Transverse colon (tissue), 4 donors: ENCODE data around the gene ADAT1. TPM values are rescaled to one million over a fixed set of nuclear protein-coding genes. Genes with fewer than 3 reads are reported as not detected.

ENCODE experiments used
- DNase-seq: peaks from one replicate; pipeline ENCODE4 v3.0.0-alpha.2; 2019
- H3K27ac ChIP-seq, 4 donors: fragments of 200-600 bp; sonication (generic); 2 replicates each; pipeline ENCODE4 v1.5.1; 2016 to 2018; ENCODE audit warnings: inconsistent platforms in 4 of 4
- H3K27me3 ChIP-seq: fragments of 200-600 bp; sonication (generic); 2 replicates; pipeline ENCODE4 v1.5.1; 2017; ENCODE audit warnings: inconsistent platforms
- H3K36me3 ChIP-seq, 4 donors: fragments of 200-600 bp; sonication (generic); 2 replicates each; pipeline ENCODE4 v1.5.1; 2017 to 2019; ENCODE audit warnings: inconsistent platforms in 4 of 4
- H3K4me1 ChIP-seq, 4 donors: fragments of 200-600 bp; sonication (generic); 2 replicates each; pipeline ENCODE4 v1.5.1; 2017 to 2020; ENCODE audit warnings: inconsistent platforms in 4 of 4
- H3K4me3 ChIP-seq, 4 donors: fragments of 200-600 bp; sonication (generic); 1 replicate in 1 of 4; 2 replicates in 3 of 4; pipeline versions ENCODE4 v1.5.1 to v1.6.1; 2017 to 2019; ENCODE audit warnings: inconsistent platforms in 4 of 4
- H3K9me3 ChIP-seq, 2 donors: fragments of 200-600 bp; sonication (generic); 2 replicates each; pipeline ENCODE4 v1.5.1; 2017 to 2019; ENCODE audit warnings: inconsistent platforms in 2 of 2
- EP300 ChIP-seq: sonication (generic); formaldehyde crosslinking; IDR thresholded peaks from one replicate; pipeline ENCODE4 v1.6.1; 2017; ENCODE audit warnings: antibody characterized with exemption, low read depth
- POLR2A ChIP-seq: fragments of 450-650 bp; IDR thresholded peaks from one replicate; pipeline ENCODE4 v1.6.1; 2016; ENCODE audit warnings: antibody characterized with exemption, mild to moderate bottlenecking, moderate library complexity
- POLR2AphosphoS5 ChIP-seq, 3 donors: sonication (generic); formaldehyde crosslinking; IDR thresholded peaks; one replicate each; pipeline ENCODE4 v1.6.1; 2016; ENCODE audit warnings: antibody characterized with exemption in 3 of 3
- WGBS, 2 donors: methylation state at CpG; one replicate each; pipeline ENCODE4 v1.1.5; 2018; ENCODE audit warnings: low coverage in 1 of 2; 5-methylcytosine and 5-hydroxymethylcytosine counted together
- in situ Hi-C, 4 donors: fragments of 200-750 bp; cut with MboI; loops; one replicate each; pipeline versions ENCODE4 v1.15.0 to v1.15.1; 2017; ENCODE audit warnings: low sequenced_read_pairs in 3 of 4, low pct_ligation_motif_present in 1 of 4, low pct_unique_long_range_greater_than_20kb in 1 of 4
- intact Hi-C: fragments of 100-400 bp; cut with DNase I; formaldehyde crosslinking; loops from one replicate; pipeline ENCODE4 v1.15.1; 2023; ENCODE audit warnings: low total_unique reads
- total RNA-seq, 4 donors: library from RNA; depleted of rRNA; stranded (reverse); fragments of >200 nt; gene quantifications; one replicate each; pipeline ENCODE4 v1.1.0, GENCODE V29; 2016
- TF ChIP-seq, protein P1 (sequence below), 5 experiments: fragments of 200-600 bp in 3 of 5; fragments of 450-650 bp in 2 of 5; sonication (generic) in 3 of 5; IDR thresholded peaks; 1 replicate in 2 of 5; 2 replicates in 3 of 5; pipeline ENCODE4 v1.5.1; 2016 to 2017; ENCODE audit warnings: antibody characterized with exemption in 5 of 5, inconsistent platforms in 3 of 5, mild to moderate bottlenecking in 2 of 5, moderate library complexity in 1 of 5

Gene ADAT1
- total RNA-seq, 4 donors from 2014 or later: 14.1 to 94.3 (median 49.1) TPM

DNA sequence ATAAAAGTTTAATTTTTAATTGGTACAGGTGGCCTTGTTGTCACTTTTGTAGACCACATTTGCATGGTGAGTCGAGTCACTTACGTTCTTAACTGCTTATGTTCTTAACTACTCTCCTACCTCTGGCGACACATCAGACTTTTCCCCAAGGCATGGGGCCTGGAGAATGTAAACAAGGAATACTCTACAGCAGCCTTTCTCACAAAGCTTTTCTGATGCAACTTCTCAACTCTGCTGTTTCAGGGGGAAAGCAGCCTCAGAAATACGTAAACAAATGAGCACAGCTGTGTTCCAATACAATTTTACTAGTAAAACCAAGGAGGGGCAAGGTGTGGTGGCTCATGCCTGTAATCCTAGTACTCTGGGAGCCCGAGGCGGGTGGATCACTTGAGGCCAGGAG is 17.5 kb upstream of the ADAT1 start:
- DNase-seq: no peak
- Histone ChIP-seq H3K27me3 (no peaks in the 10 kb centered on the region), H3K27ac (no peak overlapping the region), H3K4me1 (peaks cover 5 to 16% (median 7%) of the 10 kb centered on the region in 4 donors), H3K36me3 (peaks cover 0 to 56% (median 29%) of the 10 kb centered on the region in 4 donors), H3K9me3 (no peaks in the 10 kb centered on the region), H3K4me3 (no peak overlapping the region)
- TF ChIP-seq POLR2AphosphoS5 (IDR thresholded peaks at IDR 0.05): no peak
- no peak for TF ChIP-seq POLR2A
- TF ChIP-seq, protein P1, sequence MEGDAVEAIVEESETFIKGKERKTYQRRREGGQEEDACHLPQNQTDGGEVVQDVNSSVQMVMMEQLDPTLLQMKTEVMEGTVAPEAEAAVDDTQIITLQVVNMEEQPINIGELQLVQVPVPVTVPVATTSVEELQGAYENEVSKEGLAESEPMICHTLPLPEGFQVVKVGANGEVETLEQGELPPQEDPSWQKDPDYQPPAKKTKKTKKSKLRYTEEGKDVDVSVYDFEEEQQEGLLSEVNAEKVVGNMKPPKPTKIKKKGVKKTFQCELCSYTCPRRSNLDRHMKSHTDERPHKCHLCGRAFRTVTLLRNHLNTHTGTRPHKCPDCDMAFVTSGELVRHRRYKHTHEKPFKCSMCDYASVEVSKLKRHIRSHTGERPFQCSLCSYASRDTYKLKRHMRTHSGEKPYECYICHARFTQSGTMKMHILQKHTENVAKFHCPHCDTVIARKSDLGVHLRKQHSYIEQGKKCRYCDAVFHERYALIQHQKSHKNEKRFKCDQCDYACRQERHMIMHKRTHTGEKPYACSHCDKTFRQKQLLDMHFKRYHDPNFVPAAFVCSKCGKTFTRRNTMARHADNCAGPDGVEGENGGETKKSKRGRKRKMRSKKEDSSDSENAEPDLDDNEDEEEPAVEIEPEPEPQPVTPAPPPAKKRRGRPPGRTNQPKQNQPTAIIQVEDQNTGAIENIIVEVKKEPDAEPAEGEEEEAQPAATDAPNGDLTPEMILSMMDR (IDR thresholded peaks at IDR 0.05): no peak
- TF ChIP-seq EP300: no peak
- 71 to 77% methylated on average over 6 of the region's 6 CpGs for WGBS, 2 donors
- intact Hi-C loops (no loop called here), in situ Hi-C loops (loop anchor here in 2 of 4 donors (25.0 kb wide), 2 partner anchors 178 to 1547 kb away; partner anchors contain the start of genes TMEM170A (in 2 of the 2), MON1B (in 1 of the 2) and SYCE1L (in 1 of the 2))

DNA sequence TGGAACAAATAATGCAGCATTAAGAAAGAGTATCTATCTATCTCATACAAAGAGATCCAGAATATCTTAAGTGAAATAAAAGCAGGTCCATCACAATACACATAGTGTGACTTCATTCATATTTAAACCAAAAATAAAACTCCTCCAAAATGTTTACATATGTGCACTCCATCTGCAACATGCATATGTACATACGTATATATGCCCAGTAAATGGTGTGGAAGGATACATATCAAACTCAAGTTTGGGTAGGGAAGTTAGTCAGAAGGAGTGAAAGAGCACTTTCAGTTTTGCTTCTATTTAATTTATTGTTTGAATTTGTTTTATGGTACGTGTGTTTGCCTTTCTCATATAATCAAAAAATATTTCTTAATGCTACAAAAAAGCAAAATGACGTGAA is 12.0 kb upstream of the ADAT1 start:
- no peaks in the 10 kb centered on the region for H3K4me1 ChIP-seq
- 77 to 78% methylated on average over 3 of the region's 3 CpGs for WGBS, 2 donors
- TF ChIP-seq EP300 (no peak), POLR2AphosphoS5 (IDR thresholded peaks at IDR 0.05) (no peak), POLR2A (no peak)
- TF ChIP-seq, protein P1 (IDR thresholded peaks at IDR 0.05): no peak
- no peak overlapping the region for H3K27ac ChIP-seq
- no peaks in the 10 kb centered on the region for H3K27me3 ChIP-seq
- H3K4me3 ChIP-seq: no peak overlapping the region
- no peak for DNase-seq
- intact Hi-C loops (no loop called here), in situ Hi-C loops (loop anchor here in 2 of 4 donors (25.0 kb wide), 2 partner anchors 173 to 1552 kb away; partner anchors contain the start of genes TMEM170A (in 2 of the 2), MON1B (in 1 of the 2) and SYCE1L (in 1 of the 2))
- H3K36me3 ChIP-seq: peaks cover 0 to 86% (median 47%) of the 10 kb centered on the region in 4 donors
- no peaks in the 10 kb centered on the region for H3K9me3 ChIP-seq

DNA sequence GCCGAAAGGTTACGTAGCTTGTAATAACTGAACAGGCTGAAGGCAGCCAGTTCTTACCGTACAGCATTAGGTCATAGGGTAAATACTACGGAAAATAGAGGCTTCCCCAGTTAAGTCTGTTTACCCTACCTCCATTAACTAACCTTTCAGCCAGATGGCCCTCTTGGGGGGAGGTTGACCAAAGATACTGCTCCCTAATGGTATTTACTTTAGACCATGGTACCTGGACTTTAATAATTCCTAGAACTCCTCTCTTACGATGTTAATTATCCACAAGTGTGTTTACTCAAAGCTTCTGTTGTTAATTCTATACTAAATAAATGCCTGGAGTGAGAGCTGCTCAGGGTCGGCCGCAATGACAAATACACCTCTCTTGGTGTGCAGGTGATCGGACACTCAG is 9.8 kb upstream of the ADAT1 start:
- no peaks in the 10 kb centered on the region for H3K9me3 ChIP-seq
- no peaks in the 10 kb centered on the region for H3K4me1 ChIP-seq
- in situ Hi-C loops (loop anchor here in 2 of 4 donors (25.0 kb wide), 2 partner anchors 171 to 1554 kb away; partner anchors contain the start of genes TMEM170A (in 2 of the 2), MON1B (in 1 of the 2) and SYCE1L (in 1 of the 2)), intact Hi-C loops (no loop called here)
- no peak for DNase-seq
- 94% methylated on average over 8 of the region's 8 CpGs; no CpG with 5 or more reads in 1 of the 2 donors for WGBS, 2 donors
- peaks cover 0 to 85% (median 48%) of the 10 kb centered on the region in 4 donors for H3K36me3 ChIP-seq
- TF ChIP-seq EP300 (no peak), POLR2AphosphoS5 (IDR thresholded peaks at IDR 0.05) (no peak), POLR2A (no peak)
- TF ChIP-seq, protein P1 (IDR thresholded peaks at IDR 0.05): no peak
- H3K4me3 ChIP-seq: no peak overlapping the region
- H3K27ac ChIP-seq: no peak overlapping the region
- H3K27me3 ChIP-seq: no peaks in the 10 kb centered on the region

- intact Hi-C loops: no loop called here
- Histone ChIP-seq H3K4me3 (no peak overlapping the region), H3K27ac (no peak overlapping the region), H3K27me3 (no peaks in the 10 kb centered on the region), H3K4me1 (no peaks in the 10 kb centered on the region), H3K36me3 (peaks cover 0 to 68% (median 34%) of the 10 kb centered on the region in 4 donors), H3K9me3 (no peaks in the 10 kb centered on the region)
- WGBS, 2 donors: 83 to 95% methylated on average over 2 to 3 of the region's 3 CpGs
- no peak for TF ChIP-seq POLR2AphosphoS5 (IDR thresholded peaks at IDR 0.05)
- no peak for TF ChIP-seq EP300
- no peak for TF ChIP-seq POLR2A
- TF ChIP-seq, protein P1 (IDR thresholded peaks at IDR 0.05): no peak
- DNase-seq: no peak
- in situ Hi-C loops: loop anchor here in 2 of 4 donors (25.0 kb wide), 2 partner anchors 168 to 1557 kb away; partner anchors contain the start of genes TMEM170A (in 2 of the 2), MON1B (in 1 of the 2) and SYCE1L (in 1 of the 2)
These were observed 7.0 kb upstream of the ADAT1 start for GRCh38 chr16:75630052-75630451.
